AG04449 (cell line): ENCODE data around the gene LOXL4.

ENCODE experiments used
- CTCF ChIA-PET: fragments of 350-600 bp; formaldehyde crosslinking; extraction: SDS; loops from one replicate; lab custom pipeline; 2021; ENCODE audit warnings: antibody characterized with exemption; lab: Yijun Ruan, JAX
- POLR2A ChIA-PET: fragments of 400-600, 350-600 bp; formaldehyde crosslinking; extraction: SDS; loops from one replicate; lab custom pipeline; 2020; ENCODE audit warnings: antibody characterized with exemption, inconsistent platforms; lab: Yijun Ruan, JAX
- DNase-seq: peaks from one replicate; pipeline ENCODE4 v3.0.0-alpha.2; 2010; ENCODE audit warnings: low read depth, low spot score
- H3K4me3 ChIP-seq: 2 replicates; pipeline ENCODE4 v1.5.1; 2011; ENCODE audit warnings: low read depth, mild to moderate bottlenecking, control low read depth, low read length
- CTCF ChIP-seq: IDR thresholded peaks from one replicate; pipeline ENCODE4 v1.5.1; 2011; ENCODE audit warnings: mild to moderate bottlenecking, moderate library complexity, low read length, control low read depth, inconsistent platforms; ENCODE audit not compliant: insufficient read depth; ENCODE audit errors: missing control alignments

LOXL4 gene

GRCh38 chr10:98276311-98276710 lies 8.3 kb upstream of the LOXL4 start:
- POLR2A ChIA-PET = no interaction called here
- no peak for TF ChIP-seq CTCF
- CTCF ChIA-PET = interaction anchor here (0.7 to 0.9 kb wide), 2 partner anchors 34 to 62 kb away, joined by 3 read pairs; no protein-coding TSS in a partner anchor

GRCh38 chr10:98274562-98274961 lies 6.6 kb upstream of the LOXL4 start:
- POLR2A ChIA-PET = interaction anchor here (0.6 kb wide), 1 partner anchor 102 kb away, joined by 3 read pairs; no protein-coding TSS in a partner anchor
- DNase-seq = no peak
- no peak overlapping the region for H3K4me3 ChIP-seq
- no peak for TF ChIP-seq CTCF
- CTCF ChIA-PET = interaction anchor here (1.1 kb wide), 1 partner anchor 35 kb away, joined by 3 read pairs; no protein-coding TSS in a partner anchor

More at GRCh38 chr10:98276311-98276710, 8.3 kb upstream of the LOXL4 start:
- DNase-seq = no peak
- no peak overlapping the region for H3K4me3 ChIP-seq

- H3K4me3 ChIP-seq = no peak overlapping the region
- DNase-seq = no peak
- TF ChIP-seq CTCF = no peak
- POLR2A ChIA-PET = interaction anchor here (0.7 kb wide), 1 partner anchor 36 kb away, joined by 3 read pairs; no protein-coding TSS in a partner anchor
- CTCF ChIA-PET = interaction anchor here (0.9 to 1.5 kb wide), 5 partner anchors 10 to 121 kb away, joined by 3 to 7 read pairs (median 3); no protein-coding TSS in a partner anchor
Measured at GRCh38 chr10:98273057-98273850, 5.3 kb upstream of the LOXL4 start.

- DNase-seq = no peak
- no peak overlapping the region for H3K4me3 ChIP-seq
- ChIA-PET CTCF (interaction anchor here (0.9 to 1.5 kb wide), 5 partner anchors 10 to 122 kb away, joined by 3 to 7 read pairs (median 3); no protein-coding TSS in a partner anchor), POLR2A (interaction anchor here (0.7 kb wide), 1 partner anchor 37 kb away, joined by 3 read pairs; no protein-coding TSS in a partner anchor)
- no peak for TF ChIP-seq CTCF
Measured at GRCh38 chr10:98272656-98273055, 4.7 kb upstream of the LOXL4 start.

- H3K4me3 ChIP-seq = no peak overlapping the region
- no peak for TF ChIP-seq CTCF
- CTCF ChIA-PET = interaction anchor here (1.5 to 12.0 kb wide), 2 partner anchors 39 to 122 kb away, joined by 6 to 142 read pairs; no protein-coding TSS in a partner anchor
- DNase-seq = no peak
- POLR2A ChIA-PET = no interaction called here
Measured at GRCh38 chr10:98272245-98272644, 4.3 kb upstream of the LOXL4 start.

GRCh38 chr10:98270786-98271185 lies 2.8 kb upstream of the LOXL4 start:
- H3K4me3 ChIP-seq = no peak overlapping the region
- no peak for DNase-seq
- POLR2A ChIA-PET = interaction anchor here (1.1 kb wide), 1 partner anchor 15 kb away, joined by 4 read pairs; no protein-coding TSS in a partner anchor
- no peak for TF ChIP-seq CTCF
- CTCF ChIA-PET = interaction anchor here (0.7 to 12.0 kb wide), 3 partner anchors 9 to 124 kb away, joined by 3 to 142 read pairs (median 5); no protein-coding TSS in a partner anchor
